Suprapubic skin (tissue), 4 donors: ENCODE data around the gene CIAO2A.

Source experiments
- EP300 ChIP-seq: sonication (generic); formaldehyde crosslinking; IDR thresholded peaks from one replicate; pipeline ENCODE4 v1.6.1; 2017; ENCODE audit warnings: antibody characterized with exemption
- POLR2A ChIP-seq, 2 donors: fragments of 450-650 bp; IDR thresholded peaks; one replicate each; pipeline ENCODE4 v1.6.1; 2017; ENCODE audit warnings: antibody characterized with exemption in 2 of 2, mild to moderate bottlenecking in 2 of 2, moderate library complexity in 2 of 2
- POLR2AphosphoS5 ChIP-seq, 3 donors: sonication (generic); formaldehyde crosslinking; IDR thresholded peaks; one replicate each; pipeline ENCODE4 v1.6.1; 2017; ENCODE audit warnings: antibody characterized with exemption in 3 of 3
- TF ChIP-seq, protein P1 (sequence below), 2 donors: fragments of 200-600 bp in 1 of 2; fragments of 450-650 bp in 1 of 2; sonication (generic) in 1 of 2; IDR thresholded peaks; one replicate each; pipeline ENCODE4 v1.5.1; 2016 to 2019; ENCODE audit warnings: antibody characterized with exemption in 2 of 2, mild to moderate bottlenecking in 1 of 2, moderate library complexity in 1 of 2

DNA sequence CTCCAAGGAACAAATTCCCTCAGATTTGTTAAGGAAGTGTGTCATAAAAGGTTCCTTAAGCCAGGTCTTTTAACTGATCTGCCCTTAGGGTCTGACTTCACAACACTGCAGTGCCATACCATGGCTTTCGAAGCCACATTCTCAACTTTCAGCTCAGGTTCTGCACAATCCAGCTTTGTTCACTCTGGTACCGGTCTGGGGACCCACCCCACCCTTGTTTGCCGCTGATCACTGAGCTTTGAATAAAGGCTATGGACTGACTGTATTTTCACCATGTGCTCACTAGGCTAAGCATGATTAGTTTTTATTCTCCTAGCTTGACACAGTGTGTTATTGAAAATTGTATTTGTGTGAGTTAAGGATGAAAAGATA, 18.0 kb upstream of the CIAO2A start:
- TF ChIP-seq, protein P1, sequence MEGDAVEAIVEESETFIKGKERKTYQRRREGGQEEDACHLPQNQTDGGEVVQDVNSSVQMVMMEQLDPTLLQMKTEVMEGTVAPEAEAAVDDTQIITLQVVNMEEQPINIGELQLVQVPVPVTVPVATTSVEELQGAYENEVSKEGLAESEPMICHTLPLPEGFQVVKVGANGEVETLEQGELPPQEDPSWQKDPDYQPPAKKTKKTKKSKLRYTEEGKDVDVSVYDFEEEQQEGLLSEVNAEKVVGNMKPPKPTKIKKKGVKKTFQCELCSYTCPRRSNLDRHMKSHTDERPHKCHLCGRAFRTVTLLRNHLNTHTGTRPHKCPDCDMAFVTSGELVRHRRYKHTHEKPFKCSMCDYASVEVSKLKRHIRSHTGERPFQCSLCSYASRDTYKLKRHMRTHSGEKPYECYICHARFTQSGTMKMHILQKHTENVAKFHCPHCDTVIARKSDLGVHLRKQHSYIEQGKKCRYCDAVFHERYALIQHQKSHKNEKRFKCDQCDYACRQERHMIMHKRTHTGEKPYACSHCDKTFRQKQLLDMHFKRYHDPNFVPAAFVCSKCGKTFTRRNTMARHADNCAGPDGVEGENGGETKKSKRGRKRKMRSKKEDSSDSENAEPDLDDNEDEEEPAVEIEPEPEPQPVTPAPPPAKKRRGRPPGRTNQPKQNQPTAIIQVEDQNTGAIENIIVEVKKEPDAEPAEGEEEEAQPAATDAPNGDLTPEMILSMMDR (IDR thresholded peaks at IDR 0.05): no peak
- TF ChIP-seq EP300: no peak
- no peak for TF ChIP-seq POLR2A (IDR thresholded peaks at IDR 0.05)
- no peak for TF ChIP-seq POLR2AphosphoS5 (IDR thresholded peaks at IDR 0.05)
